NCI-H2227 (cell line): ENCODE results near the gene HSPA4.

Experiments
- DNase-seq: peaks from one replicate; lab custom pipeline; 2025; ENCODE audit not compliant: unreplicated experiment; lab: John Stamatoyannopoulos, UW

HSPA4 gene

DNA sequence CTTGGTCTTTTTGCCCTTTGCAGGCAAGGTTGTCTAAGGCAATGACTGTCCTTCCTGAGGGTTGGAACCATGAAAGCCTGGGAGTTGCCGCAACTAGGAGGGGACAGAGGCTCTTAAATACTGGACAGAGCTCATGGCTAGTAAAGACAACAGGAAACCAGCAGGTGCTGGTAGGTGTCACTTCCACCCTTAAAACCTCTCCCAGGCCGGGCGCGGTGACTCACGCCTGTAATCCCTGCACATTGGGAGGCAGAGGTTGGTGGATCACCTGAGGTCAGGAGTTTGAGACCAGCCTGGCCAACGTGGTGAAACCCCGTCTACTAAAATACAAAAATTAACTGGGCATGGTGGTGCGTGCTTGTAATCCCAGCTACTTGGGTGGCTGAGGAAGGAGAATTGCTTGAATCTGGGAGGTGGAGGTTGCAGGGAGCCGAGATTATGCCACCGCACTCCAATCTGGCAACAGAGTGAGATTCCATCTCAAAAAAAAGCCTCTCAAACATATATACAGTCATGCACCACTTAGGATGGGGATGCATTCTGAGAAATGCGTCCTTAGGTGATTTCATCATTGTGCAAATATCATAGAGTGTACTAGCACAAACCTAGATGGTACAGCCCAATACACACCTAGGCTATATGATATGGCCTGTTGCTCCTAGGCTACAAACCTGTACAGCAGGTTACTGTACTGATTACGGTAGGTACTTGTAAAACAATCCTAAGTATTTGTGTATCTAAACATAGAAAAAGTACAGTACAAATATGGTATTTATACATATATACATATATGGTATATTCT lies 102.7 kb downstream of the HSPA4 start:
- DNase-seq: no peak

DNA sequence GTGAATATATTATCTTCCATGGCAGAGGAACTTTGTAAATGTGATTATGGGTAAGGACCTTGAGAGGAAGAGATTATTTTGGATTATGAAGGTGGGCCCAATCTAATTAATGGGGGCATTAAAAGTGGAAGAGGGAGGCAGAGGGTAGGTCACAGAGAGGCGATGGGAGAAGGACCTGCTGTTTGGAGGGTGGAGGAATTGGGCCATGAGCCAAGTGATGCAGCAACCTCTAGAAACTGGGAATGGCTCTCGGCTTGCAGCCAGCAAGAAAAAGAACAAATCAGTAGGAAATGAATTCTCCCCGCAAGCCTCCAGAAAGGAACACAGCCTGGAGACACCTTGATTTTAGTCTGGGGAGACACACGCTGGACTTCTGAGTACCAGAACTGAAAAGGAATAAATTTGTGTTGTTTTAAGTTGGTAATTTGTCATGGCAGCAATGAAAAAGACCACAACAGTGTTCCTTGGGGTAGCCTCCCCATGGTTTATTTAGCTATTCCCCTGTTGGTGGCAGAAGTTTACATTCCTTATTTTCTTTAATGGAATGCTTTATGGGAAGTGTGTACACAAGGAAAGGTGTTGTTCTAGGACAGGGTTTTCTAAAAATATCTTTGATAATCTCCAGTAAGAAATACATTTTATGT lies 103.6 kb downstream of the HSPA4 start:
- DNase-seq: no peak
